ENCODE measurements around the gene PTBP3.

DNA sequence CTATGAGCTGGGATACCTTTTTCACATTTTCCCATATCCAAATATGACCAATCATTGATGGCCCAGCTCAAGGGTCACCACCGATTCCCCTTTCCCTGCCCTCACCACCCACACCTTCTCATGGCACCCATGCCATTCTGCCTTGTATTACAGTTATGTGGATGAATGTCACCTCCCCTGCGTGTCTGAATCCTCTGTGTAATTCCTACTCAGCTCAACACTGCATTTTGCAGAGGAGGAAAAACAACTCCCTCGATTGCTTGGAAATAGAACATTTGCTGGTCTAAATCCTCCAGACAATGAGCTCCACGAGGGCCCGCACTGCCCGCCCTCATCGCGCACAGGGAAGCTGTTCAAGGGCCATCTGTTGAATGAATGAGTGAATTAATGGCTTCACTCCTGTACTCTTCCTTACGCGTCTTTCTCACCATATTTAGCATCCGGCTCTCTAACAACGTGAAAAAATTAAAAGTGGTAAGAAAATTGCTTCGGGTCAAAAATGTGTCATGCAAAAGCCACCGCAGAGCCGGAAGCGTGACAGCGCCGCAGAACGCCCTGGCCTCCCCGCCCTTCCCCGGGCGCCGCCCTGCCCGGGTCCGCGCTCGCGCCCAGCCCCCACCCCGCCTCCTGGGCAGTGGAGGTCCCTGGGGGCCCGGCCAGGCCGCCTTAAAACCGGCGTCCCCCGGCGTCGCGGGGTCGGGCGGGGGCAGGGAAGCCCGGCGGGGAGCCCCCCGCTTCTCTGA, 159.0 kb downstream of the PTBP3 start:
- TF ChIP-seq POLR2A (IDR thresholded peaks at IDR 0.05; ENCODE audit: low read length) (no peak), GATA1 (IDR thresholded peaks at IDR 0.05; ENCODE audit: low read depth, low read length) (no peak)

All from erythroblast (primary cell).